GM21529 (cell line): ENCODE results near the gene MEGF6.

ENCODE experiments used
- ATAC-seq: cut with Tn5 transposase; IDR thresholded peaks from one replicate; pipeline ENCODE4 v1.9.1; 2021; ENCODE audit not compliant: unreplicated experiment

Gene MEGF6

DNA sequence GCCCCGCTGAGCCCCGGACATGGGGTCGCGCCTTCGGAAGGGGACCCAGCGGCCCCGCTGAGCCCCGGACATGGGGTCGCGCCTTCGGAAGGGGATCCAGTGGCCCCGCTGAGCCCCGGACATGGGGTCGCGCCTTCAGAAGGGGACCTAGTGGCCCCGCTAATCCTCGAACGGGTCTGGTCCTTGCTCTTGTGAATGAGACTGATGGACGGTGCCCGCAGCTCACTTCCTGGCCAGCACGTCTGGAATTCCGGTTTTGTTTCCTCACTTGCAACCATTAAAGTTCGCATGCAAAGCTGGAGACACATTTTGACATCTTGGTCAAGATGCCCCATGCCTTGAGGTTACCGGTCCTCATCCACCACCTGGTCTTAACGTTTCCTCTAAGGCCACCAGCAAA is 33.0 kb upstream of the MEGF6 start:
- no peak for ATAC-seq

DNA sequence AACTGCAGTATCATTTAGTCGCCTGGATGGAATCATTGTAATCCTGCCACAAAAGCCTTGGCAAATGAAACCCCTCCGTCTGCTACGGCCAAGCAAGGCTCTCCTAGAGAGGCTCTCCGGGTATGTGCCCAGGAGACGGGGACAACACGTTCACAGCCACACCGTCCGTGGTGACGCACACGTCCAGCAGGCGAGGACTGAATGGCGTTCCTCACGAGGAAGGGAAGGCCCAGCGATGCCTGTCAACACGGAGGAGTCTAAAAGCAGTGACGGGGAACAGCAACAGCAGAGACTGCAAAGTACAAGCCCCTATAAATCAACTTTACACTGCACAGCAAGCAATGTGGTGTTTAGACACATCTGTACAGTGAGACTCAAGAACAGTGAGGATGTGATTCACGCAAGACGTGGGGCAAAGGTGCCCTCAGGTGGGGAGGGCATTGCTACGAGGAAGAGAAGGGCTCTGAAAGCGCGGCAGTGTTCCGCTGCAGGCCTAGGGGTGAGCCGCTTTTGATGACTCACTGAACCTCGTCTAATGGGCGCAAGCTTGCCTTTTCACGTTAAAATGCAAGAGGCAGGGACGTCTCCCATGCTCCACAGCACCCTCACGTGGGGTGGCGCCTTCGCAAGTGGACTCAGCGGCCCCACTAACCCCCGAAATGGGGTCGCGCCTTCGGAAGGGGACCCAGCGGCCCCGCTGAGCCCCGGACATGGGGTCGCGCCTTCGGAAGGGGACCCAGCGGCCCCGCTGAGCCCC is 31.8 kb upstream of the MEGF6 start:
- no peak for ATAC-seq

DNA sequence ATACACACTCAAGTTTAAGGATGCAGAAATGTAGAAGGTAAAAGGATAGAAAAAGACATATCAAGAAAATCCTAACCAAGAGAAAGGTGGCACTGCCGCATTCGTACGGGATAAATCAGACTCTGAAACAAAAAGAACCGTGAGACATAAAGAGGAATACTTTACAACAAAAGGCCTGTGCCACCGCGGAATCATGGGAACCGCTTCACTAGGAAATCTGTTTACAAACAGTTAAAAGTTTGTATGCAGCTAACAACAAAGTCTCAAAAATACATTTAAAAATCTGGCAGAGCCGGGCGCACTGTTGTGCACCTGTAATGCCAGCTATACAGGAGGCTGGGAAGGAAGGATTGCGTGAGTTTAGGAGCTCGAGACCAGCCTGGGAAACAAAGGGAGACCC is 30.5 kb upstream of the MEGF6 start:
- ATAC-seq: no peak

DNA sequence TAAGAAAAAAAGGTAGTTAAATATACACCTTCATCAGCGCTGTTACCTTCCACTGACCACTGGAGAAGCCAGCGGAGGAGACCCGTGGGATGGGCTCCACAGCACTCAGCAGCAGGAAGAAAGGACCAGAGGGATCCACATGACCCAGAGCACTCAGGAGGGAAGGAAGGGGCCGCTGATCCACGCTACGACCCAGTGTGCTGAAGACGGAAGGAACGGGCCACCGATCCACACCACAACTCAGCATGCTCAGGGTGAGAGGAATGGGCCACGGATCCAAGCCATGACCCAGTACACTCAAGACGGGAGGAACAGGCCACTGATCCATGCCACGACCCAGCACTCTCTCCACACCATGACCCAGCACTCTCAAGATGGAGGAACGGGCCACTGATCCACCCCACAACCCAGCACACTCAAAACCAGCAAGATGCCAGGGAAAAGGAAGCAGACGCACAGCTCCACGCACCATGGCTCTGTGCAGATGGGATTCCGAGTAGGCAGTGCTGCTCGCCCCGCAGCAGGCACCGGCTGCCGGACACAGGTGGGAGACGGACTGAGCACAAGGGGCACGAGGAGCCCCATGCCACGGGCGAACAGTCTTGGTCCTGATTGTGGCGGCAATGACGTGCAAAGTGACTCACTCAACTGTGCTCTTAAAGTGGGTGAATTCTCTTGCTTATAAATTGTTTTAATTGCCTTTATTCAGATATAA is 29.9 kb upstream of the MEGF6 start:
- no peak for ATAC-seq

DNA sequence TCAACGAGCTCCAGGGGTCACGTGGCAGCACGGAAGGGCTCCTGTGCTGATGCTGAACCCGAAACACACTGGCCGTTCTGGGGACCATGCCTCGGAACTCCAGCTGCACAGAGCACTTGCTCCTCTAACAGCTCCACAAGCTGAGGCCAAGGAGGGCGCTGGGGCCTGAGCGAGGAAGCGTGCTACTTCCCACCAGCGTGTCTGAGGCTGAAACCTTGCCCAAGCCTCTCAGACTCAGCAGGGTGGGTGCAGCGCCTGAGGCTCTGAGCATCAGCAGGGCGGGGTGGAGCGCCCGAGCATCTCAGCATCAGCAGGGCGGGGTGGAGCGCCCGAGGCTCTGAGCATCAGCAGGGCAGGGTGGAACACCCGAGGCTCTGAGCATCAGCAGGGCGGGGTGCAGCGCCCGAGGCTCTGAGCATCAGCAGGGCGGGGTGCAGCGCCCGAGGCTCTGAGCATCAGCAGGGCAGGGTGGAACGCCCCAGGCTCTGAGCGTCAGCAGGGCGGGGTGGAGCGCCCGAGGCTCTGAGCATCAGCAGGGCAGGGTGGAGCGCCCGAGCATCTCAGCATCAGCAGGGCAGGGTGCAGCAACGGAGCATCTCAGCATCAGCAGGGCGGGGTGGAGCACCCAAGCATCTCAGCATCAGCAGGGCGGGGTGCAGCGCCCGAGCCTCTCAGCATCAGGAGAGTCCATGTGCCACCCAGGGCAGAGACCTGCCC is 29.0 kb upstream of the MEGF6 start:
- no peak for ATAC-seq

DNA sequence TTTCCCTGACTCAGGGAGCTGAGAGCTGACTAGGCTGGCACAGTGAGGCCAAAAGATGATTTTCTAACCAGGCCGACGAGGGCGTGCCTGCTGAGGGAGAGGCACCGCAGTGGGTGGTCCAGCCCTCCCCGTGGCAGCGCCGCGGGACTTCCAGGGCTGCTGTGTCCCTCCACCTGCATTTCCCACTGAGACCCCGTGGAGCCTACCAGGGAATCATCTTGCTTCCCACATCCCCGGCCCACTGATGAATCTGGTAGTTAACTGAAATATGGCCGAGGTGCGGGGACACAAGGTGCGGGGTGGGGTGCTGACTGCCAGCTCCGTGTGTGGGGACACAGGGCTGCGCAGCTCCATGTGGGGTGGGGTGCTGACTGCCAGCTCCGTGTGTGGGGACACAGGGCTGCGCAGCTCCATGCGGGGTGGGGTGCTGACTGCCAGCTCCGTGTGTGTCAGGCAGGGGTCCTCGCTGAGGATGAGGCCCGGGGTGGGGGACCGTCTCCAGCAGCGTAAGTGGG is 28.1 kb upstream of the MEGF6 start:
- no peak for ATAC-seq

DNA sequence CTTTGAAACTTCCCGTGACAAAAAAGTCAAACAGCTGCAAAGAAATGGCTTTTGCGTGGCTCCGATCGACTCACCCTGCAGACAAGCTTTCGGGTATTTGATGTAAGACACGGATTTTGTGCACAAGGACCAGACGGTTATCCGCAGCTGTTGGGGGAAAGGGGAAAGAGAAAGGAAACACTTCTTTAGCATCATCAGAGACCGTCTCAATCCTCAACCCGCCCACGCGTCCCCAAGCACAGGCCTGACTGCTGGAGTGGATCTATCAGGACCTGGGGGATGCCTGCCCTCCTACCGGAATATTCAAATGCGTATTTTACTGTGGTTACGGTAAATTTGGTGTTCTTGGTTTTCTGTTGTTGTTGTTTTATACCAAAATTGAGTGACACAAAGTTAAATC is 27.4 kb upstream of the MEGF6 start:
- ATAC-seq: no peak

DNA sequence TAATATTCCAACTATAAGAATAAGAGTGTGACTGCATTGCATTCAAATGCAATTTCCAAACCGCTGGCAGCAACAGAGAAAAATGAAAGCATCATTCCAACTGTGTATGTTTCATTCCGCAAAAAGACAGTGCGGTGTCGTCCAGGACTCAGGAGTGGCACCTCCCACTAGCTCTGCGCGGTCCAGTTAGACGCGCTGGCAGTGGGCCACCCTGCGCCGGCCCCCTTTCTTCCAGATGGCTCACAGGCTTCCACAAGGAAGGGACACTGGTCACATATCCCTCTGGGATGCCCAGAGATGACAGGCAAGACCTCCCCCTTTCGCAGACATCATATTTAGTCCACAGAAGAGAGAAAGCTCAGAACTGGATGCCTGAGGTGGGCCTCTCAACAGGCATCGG is 26.7 kb upstream of the MEGF6 start:
- ATAC-seq: no peak

DNA sequence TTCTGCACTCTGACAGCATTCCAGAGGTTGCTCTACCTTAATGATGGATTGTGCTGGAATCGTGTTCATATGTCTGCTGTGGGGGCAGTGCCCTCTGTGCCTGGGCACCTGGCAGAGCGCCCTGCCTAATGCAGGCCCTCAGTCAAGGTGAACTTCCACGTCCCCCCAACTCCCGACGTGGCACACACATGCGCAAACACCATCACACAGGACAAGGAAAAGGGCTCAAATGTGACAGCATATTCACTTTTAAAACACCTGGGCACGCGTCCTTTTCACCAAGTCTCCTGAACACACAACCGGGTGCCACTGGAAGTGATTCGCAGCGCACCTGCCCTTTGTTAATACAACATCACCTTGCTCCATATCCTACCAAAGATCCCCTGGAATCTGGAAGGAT is 25.2 kb upstream of the MEGF6 start:
- ATAC-seq: no peak

DNA sequence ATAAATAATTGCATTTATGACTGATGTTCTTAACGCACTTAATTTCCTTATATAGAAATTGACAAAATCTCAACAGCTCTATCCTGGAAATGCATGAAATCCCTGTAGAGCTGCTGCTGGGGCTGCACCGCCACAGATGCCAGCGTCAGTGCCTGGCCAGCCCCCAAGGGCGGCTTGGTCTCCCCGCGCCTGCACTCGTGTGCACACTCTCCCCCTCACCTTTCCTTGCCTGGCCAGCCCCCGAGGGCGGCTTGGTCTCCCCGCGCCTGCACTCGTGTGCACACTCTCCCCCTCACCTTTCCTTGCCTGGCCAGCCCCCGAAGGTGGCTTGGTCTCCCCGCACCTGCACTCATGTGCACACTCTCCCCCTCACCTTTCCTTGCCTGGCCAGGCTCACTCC is 24.8 kb upstream of the MEGF6 start:
- no peak for ATAC-seq

DNA sequence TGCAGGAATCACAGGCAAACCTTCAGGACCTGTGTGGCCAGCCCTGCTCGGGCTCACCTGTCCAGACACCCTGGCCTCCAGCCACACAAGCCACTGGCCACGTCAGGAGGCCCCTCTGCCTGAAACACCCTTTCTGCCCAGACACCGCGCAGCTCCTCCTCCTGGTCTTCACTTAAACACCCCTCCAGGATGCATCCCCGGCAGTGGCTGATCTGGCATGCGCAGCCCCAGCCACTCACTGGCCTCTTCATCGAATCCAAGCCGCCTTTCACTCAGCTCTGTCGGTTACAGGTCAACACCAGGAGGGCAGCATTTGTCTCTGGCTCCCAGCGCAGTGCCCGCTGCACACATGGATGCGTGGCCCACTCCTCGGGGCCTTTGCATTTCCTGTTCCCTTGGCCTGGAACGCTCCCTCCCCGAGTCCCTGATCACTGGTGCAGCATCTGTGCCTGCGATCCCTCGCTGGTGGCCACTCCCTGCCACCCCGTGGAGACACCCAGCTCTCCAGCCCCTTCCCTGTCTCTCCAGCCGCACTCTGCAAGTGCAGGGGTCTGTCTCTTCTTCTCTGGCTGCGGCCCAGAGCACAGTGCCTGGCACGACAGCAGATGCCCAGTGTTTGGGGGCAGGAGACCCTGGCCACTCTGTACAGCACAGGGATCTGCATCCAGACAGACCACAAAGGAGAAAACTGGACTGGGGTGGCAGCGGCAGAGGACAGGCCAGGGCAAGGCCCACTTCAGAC is 22.9 kb upstream of the MEGF6 start:
- no peak for ATAC-seq

DNA sequence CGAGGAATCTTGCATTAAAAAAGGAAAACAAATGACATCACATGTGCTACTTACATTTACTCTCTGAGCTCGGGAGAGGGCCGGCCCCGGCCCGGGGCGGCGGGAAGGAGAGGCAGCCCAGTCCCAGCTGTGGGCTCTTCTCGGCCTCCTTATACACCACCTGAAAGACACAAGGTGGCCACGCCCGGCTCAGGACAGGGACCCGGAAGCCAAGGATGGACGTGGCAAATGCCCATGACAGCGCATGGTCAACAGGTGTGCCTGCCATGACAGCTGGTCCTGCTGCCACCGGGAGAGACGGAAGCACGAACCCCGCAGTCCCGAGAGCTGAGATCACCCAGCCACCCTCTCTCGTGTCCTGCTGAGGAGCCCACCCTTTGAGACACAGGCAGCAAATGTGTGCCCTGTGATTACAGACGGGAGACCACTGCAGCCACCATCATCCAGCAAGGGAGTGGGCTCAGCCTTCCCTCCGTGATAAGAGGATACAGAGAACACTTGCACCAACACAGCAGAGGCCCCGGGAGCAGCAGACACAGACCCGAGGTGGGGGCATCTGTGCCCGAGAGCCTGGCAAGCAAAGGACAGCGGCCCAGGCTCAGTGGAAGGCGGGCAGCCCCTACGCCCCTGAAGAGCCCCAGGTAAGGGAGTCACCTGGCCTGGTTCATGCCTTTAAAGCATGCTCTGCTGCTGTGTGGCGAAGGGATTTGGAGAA is 22.2 kb upstream of the MEGF6 start:
- ATAC-seq: no peak

DNA sequence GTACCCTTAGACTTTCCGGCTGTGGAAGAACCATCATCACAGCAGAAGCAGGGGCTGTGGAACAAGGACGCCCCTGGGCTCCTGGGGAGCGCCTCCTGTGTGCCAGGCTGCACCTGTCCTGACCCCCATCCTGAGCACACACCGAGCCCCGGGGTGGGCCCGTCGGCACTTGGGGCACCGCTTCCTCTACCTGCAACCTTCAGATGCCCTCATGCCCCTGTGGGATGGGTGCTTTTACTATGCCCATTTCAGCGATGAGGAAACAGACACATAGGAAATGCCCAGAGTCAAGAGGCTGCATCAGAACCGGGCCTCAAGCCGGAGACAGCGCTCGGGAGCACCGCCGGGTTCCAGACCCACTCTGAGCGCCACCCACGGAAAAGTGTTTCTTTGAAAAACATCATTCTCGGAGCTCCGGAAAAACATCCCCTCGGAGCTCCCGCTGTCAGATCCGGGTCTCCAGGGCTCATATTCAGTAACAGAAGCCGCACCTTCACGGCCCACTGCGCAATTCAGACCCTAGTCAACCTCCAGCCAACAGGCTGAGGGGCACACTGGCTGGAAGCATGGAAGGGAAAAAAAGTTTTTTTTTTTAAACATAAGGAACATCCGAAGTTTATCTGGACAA is 21.5 kb upstream of the MEGF6 start:
- ATAC-seq: no peak

DNA sequence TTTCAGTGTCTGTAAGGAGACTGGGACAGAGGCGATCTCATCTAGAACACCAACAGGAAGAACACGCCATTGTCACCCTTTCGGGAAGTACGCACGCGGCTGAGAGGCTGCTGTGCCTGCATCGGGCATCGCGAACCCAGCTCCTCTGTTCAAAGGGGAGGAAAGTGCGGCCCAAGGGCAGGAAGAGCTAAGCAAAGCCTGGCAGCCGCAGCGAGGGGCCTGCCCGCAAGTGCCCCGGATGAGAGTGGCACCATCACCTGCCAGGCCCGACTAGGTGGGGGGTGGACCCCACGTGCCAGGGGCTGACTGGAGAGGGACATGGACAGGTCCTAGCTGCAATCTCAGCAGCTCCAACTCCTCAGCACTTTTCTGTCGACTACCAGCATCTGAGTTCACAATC is 21.0 kb upstream of the MEGF6 start:
- ATAC-seq: no peak

DNA sequence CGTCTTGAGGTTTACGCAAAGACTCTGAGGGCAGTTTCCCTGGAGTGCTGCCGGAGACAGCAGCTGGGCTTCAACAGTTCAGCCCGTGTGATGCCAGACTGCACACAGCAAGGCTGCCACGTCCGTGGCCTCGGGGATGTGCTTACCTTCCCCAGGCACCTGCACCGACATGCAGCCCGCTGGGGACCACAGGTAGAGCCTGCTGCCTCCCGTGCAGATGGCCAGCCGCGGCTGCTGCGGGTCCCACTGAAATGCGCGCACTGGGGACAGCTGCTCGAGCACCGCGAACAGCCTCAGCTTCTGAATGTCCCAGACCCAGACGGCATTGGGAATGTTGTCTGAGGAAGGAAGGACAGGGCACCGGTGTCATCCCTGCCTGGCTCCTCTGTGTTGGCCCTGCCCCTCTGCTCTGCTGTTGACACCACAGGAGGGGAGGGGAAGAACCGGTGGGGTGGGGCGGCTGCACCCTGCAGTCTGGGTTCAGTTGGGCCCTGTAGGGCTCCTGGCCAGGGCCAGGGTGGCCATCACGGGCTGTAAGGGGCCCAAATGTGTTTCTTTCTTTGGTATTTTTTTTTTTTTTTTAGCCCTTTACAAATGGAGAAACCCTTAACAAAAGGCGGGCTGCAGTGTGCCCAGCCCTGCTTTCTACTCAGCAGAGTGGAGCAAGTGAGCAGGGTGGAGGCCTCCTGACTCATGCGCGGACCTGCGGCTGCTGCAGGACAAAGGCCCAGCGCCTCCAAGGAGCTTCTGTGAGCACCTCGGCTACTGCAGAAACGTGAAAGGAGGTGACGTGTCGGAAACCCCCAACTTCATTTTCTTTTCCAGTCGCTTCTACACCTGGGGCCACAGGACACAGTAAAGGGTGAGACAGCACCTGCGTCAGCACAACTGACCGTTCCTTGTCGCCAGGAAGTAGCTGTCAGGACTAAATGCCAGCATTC is 20.3 kb upstream of the MEGF6 start:
- ATAC-seq: no peak

DNA sequence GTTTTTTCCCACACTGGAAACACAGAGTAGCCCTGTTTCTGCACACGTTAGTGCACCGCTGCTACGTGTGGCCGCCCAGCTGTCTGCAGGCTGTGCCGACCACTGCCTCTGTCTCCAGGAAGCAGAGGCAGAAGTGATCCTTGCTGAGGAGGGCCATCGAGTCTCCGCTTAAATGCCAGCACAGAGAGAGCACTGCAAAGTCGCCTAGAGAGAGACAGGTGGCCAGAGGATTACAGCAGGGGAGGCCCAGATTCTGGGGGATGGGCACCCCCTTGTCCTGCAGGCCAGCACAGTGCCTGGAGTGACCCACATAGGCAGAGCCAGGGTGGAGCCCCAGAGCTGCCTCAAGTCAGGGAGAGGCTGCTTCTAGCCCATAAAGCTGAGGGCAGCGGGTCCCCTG is 19.6 kb upstream of the MEGF6 start:
- ATAC-seq: no peak

DNA sequence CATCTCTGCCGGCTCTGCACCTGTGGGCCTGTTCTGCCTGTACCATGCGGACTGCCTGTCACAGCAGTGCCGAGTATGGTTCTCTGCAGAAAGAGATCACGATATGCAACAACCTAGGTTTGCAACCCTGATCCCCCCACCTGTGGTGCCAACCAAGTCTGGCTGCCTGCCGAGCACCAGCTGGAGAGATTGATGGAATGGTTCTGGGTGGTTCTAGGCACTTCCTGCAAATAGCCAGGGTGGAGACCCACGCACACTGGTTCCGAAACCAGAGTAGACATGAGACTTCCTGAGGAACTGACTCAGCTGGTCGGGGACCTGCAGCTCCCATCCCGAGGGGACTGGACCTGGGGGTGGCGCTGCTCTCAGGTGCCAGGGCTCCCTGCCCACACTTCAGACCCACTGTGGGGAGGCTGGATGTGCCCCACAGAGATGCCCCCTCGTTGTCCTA is 18.9 kb upstream of the MEGF6 start:
- ATAC-seq: no peak

DNA sequence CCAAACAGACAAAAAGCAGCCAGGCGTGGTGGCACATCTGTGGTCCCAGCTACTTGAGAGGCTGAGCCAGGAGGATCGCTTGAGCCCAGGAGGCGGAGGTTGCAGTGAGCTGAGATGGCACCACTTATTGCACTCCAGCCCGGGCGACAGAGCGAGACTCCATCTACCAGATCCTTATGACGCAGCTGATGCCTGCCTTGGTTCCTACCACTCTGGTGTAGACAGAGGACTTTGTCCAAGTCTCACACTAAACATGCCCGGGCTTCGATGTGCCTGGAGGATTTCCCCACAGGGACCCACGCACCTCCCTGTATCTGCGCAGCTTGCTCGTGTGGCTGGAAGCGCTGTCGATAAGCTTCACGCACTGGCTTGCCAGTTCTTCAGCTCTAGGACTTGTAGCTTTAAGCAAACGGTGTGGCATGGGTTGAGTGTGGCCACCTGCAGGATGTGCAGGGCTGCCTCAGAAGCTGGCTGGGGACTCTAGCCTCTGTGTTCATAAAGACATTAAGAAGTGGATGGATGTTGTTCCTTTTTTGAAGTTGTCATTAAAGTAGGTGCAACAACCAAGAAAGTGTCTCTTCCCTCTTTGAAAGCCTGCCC is 18.4 kb upstream of the MEGF6 start:
- no peak for ATAC-seq

DNA sequence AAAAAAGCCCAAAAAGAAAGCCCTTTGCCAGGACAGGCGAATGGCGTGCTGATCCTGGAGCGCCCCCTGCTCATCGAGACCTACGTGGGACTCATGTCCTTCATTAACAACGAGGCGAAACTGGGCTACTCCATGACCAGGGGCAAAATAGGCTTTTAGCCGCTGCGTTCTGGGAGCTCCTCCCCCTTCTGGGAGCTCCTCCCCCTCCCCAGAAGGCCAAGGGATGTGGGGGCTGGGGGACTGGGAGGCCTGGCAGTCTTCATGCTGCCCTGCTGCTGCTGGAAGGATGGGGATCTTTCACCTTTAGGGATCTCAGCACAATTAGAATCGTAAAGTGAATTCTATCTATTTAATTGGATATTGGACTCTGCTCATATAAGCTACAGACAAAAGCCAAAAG is 17.1 kb upstream of the MEGF6 start:
- no peak for ATAC-seq
